Naive B cell (primary cell): ENCODE results near the gene LCP1. TPM values are rescaled to one million over a fixed set of nuclear protein-coding genes. Genes with fewer than 3 reads are reported as not detected.
"Not testable (repeated sequence)": the region's sequence is repeated elsewhere in the genome, so short reads cannot be mapped to it uniquely, and the experiment has no call there.

Source experiments
- ATAC-seq, 2 donors: fragments of 150-1000 bp; cut with Tn5 transposase; 2 replicates each; pipeline ENCODE4 v1.10.0; 2021; ENCODE audit warnings: low read depth in 2 of 2, mild to moderate bottlenecking in 2 of 2, moderate library complexity in 2 of 2
- DNase-seq: peaks from one replicate; pipeline ENCODE4 v3.0.0; 2022
- H3K27ac Mint-ChIP-seq, 6 donors: one replicate each; pipeline ENCODE4 v1.8.0; 2020 to 2022; ENCODE audit warnings: mild to moderate bottlenecking in 6 of 6, mixed read lengths in 6 of 6, moderate library complexity in 5 of 6, inconsistent platforms in 2 of 6
- H3K27me3 Mint-ChIP-seq, 3 donors: one replicate each; pipeline ENCODE4 v1.8.0; 2021 to 2022; ENCODE audit warnings: mixed read lengths in 3 of 3, mild to moderate bottlenecking in 1 of 3
- H3K36me3 Mint-ChIP-seq, 2 donors: one replicate each; pipeline ENCODE4 v1.8.0; 2020 to 2022; ENCODE audit warnings: mixed read lengths in 2 of 2, inconsistent platforms in 1 of 2, mild to moderate bottlenecking in 1 of 2
- H3K4me1 Mint-ChIP-seq, 3 donors: one replicate each; pipeline ENCODE4 v1.8.0; 2020 to 2022; ENCODE audit warnings: mixed read lengths in 3 of 3, inconsistent platforms in 1 of 3, mild to moderate bottlenecking in 1 of 3, moderate library complexity in 1 of 3
- H3K4me3 Mint-ChIP-seq, 8 donors: one replicate each; pipeline ENCODE4 v1.8.0; 2020 to 2022; ENCODE audit warnings: mild to moderate bottlenecking in 8 of 8, mixed read lengths in 8 of 8, moderate library complexity in 8 of 8, inconsistent platforms in 2 of 8
- H3K9me3 Mint-ChIP-seq, 7 donors: one replicate each; pipeline ENCODE4 v1.8.0; 2020 to 2022; ENCODE audit warnings: mixed read lengths in 7 of 7, mild to moderate bottlenecking in 5 of 7, inconsistent platforms in 2 of 7, moderate library complexity in 1 of 7
- polyA plus RNA-seq, 6 donors: library from polyadenylated mRNA; unstranded; fragments of 300-500 nt; fragmentation: Illumina TruSeq; gene quantifications; one replicate each; pipeline ENCODE4 v1.2.3, GENCODE V29; 2021; ENCODE audit warnings: low read depth in 6 of 6

The LCP1 gene
- 1,000 to 10,000 TPM in 1 of 6 donors, 100 to 1,000 TPM in 5; 701 to 1,116 (median 814) TPM for polyA plus RNA-seq

GRCh38 chr13:46181840-46182490, at the start of gene LCP1:
Gene LCP1 (minus strand): TSS chr13:46182177. CDS start chr13:46159662, 22,515 bp downstream.
- Mint-ChIP-seq H3K27me3 (no peaks in the 10 kb centered on the region), H3K4me3 (peak within 1 kb of the TSS; percentile 92 to 99 (median 97)), H3K4me1 (peaks cover 58 to 64% (median 62%) of the 10 kb centered on the region in 3 donors), H3K27ac (peak within 1 kb of the TSS; percentile 79 to 99 (median 98)), H3K9me3 (no peaks in the 10 kb centered on the region), H3K36me3 (peaks cover 0 to 11% of the 10 kb centered on the region in 2 donors)
- ATAC-seq (peak; percentile 72 to 75), DNase-seq (peak; percentile 94)

GRCh38 chr13:46229251-46229650, 47.3 kb upstream of the LCP1 start:
- ATAC-seq (no peak), DNase-seq (no peak)
- peaks cover 26 to 53% of the 10 kb centered on the region in 2 donors for H3K36me3 Mint-ChIP-seq
- H3K9me3 Mint-ChIP-seq: peaks cover 16 to 59% (median 34%) of the 10 kb centered on the region in 7 donors
- H3K4me1 Mint-ChIP-seq: no peaks in the 10 kb centered on the region
- no peak overlapping the region for H3K4me3 Mint-ChIP-seq
- H3K27me3 Mint-ChIP-seq: peaks cover 0 to 7% (median 0%) of the 10 kb centered on the region in 3 donors
- no peak overlapping the region for H3K27ac Mint-ChIP-seq

GRCh38 chr13:46220234-46220633, 38.3 kb upstream of the LCP1 start:
- not testable (repeated sequence) for H3K27ac Mint-ChIP-seq, H3K4me1 Mint-ChIP-seq, H3K4me3 Mint-ChIP-seq, H3K27me3 Mint-ChIP-seq, DNase-seq, ATAC-seq
- Mint-ChIP-seq H3K36me3 (peaks cover 12 to 26% of the 10 kb centered on the region in 2 donors), H3K9me3 (peaks cover 10 to 37% (median 17%) of the 10 kb centered on the region in 7 donors)

- H3K27ac Mint-ChIP-seq: peak overlapping the region in 1 of 6 donors; percentile 54
- not testable (repeated sequence) for H3K27me3 Mint-ChIP-seq, H3K4me3 Mint-ChIP-seq
Observed at GRCh38 chr13:46214741-46215140, 32.8 kb upstream of the LCP1 start.

GRCh38 chr13:46213242-46213641, 31.3 kb upstream of the LCP1 start:
- Mint-ChIP-seq H3K4me1 (peaks cover 10 to 16% (median 12%) of the 10 kb centered on the region in 3 donors), H3K4me3 (peak overlapping the region in 2 of 8 donors; percentile 1 to 60), H3K9me3 (peaks cover 0 to 11% (median 3%) of the 10 kb centered on the region in 7 donors), H3K27ac (no peak overlapping the region), H3K36me3 (peaks cover 0 to 9% of the 10 kb centered on the region in 2 donors), H3K27me3 (peaks cover 0 to 4% (median 0%) of the 10 kb centered on the region in 3 donors)
- ATAC-seq: no peak
- DNase-seq: no peak

More at GRCh38 chr13:46214741-46215140, 32.8 kb upstream of the LCP1 start:
- Mint-ChIP-seq H3K9me3 (peaks cover 0 to 12% (median 4%) of the 10 kb centered on the region in 7 donors), H3K4me1 (peaks cover 10 to 16% (median 12%) of the 10 kb centered on the region in 3 donors)
- not testable (repeated sequence) for ATAC-seq, DNase-seq, H3K36me3 Mint-ChIP-seq

- peak; percentile 95 to 96 for ATAC-seq
- peak within 1 kb of the TSS; percentile 85 to 93 (median 90) for H3K4me3 Mint-ChIP-seq
- peaks cover 10 to 16% (median 12%) of the 10 kb centered on the region in 3 donors for H3K4me1 Mint-ChIP-seq
- H3K27me3 Mint-ChIP-seq: no peaks in the 10 kb centered on the region
- peak within 1 kb of the TSS in 5 of 6 donors; percentile 19 to 93 (median 76) for H3K27ac Mint-ChIP-seq
- no peaks in the 10 kb centered on the region for H3K36me3 Mint-ChIP-seq
- H3K9me3 Mint-ChIP-seq: peaks cover 0 to 10% (median 3%) of the 10 kb centered on the region in 7 donors
- peak; percentile 69 for DNase-seq
Observed at GRCh38 chr13:46211483-46212351, 29.7 kb upstream of the LCP1 start, which contains the start of gene LRRC63. Gene LRRC63 (plus strand): TSS chr13:46211928. CDS start chr13:46213035, 1,107 bp downstream.

GRCh38 chr13:46211116-46211482, 29.1 kb upstream of the LCP1 start:
- H3K4me3 Mint-ChIP-seq: peak overlapping the region; percentile 85 to 93 (median 90)
- no peaks in the 10 kb centered on the region for H3K36me3 Mint-ChIP-seq
- DNase-seq: peak; percentile 21
- H3K9me3 Mint-ChIP-seq: peaks cover 0 to 10% (median 3%) of the 10 kb centered on the region in 7 donors
- ATAC-seq: peak; percentile 62 to 64
- H3K27me3 Mint-ChIP-seq: no peaks in the 10 kb centered on the region
- H3K4me1 Mint-ChIP-seq: peaks cover 10 to 16% (median 12%) of the 10 kb centered on the region in 3 donors
- peak overlapping the region in 5 of 6 donors; percentile 19 to 93 (median 76) for H3K27ac Mint-ChIP-seq

GRCh38 chr13:46210362-46211083, 28.5 kb upstream of the LCP1 start:
- DNase-seq: no peak
- no peak for ATAC-seq
- no peaks in the 10 kb centered on the region for H3K36me3 Mint-ChIP-seq
- peaks cover 0 to 5% (median 3%) of the 10 kb centered on the region in 7 donors for H3K9me3 Mint-ChIP-seq
- H3K4me3 Mint-ChIP-seq: peak overlapping the region; percentile 85 to 93 (median 90)
- peaks cover 10 to 16% (median 12%) of the 10 kb centered on the region in 3 donors for H3K4me1 Mint-ChIP-seq
- peak overlapping the region in 3 of 6 donors; percentile 41 to 78 (median 76) for H3K27ac Mint-ChIP-seq
- H3K27me3 Mint-ChIP-seq: no peaks in the 10 kb centered on the region

- peaks cover 15 to 16% (median 16%) of the 10 kb centered on the region in 3 donors for H3K4me1 Mint-ChIP-seq
Observed at GRCh38 chr13:46207828-46208227, 25.9 kb upstream of the LCP1 start.

GRCh38 chr13:46206143-46206542, 24.2 kb upstream of the LCP1 start:
- Mint-ChIP-seq H3K36me3 (no peaks in the 10 kb centered on the region), H3K4me3 (no peak overlapping the region), H3K4me1 (peaks cover 10 to 22% (median 15%) of the 10 kb centered on the region in 3 donors), H3K27ac (no peak overlapping the region), H3K27me3 (no peaks in the 10 kb centered on the region), H3K9me3 (no peaks in the 10 kb centered on the region)
- ATAC-seq (no peak), DNase-seq (no peak)

More at GRCh38 chr13:46207828-46208227, 25.9 kb upstream of the LCP1 start:
- H3K27me3 Mint-ChIP-seq: no peaks in the 10 kb centered on the region
- ATAC-seq (no peak), DNase-seq (no peak)
- no peaks in the 10 kb centered on the region for H3K36me3 Mint-ChIP-seq
- H3K27ac Mint-ChIP-seq: no peak overlapping the region
- no peaks in the 10 kb centered on the region for H3K9me3 Mint-ChIP-seq
- H3K4me3 Mint-ChIP-seq: no peak overlapping the region

GRCh38 chr13:46202966-46203365, 21.0 kb upstream of the LCP1 start:
- Mint-ChIP-seq H3K4me3 (peak overlapping the region in 1 of 8 donors; percentile 52), H3K9me3 (no peaks in the 10 kb centered on the region), H3K27me3 (no peaks in the 10 kb centered on the region), H3K4me1 (peaks cover 20 to 33% (median 21%) of the 10 kb centered on the region in 3 donors), H3K36me3 (no peaks in the 10 kb centered on the region), H3K27ac (peak overlapping the region in 2 of 6 donors; percentile 2 to 84)
- ATAC-seq (no peak), DNase-seq (no peak)

GRCh38 chr13:46202188-46202795, 20.3 kb upstream of the LCP1 start:
- DNase-seq: no peak
- H3K9me3 Mint-ChIP-seq: no peaks in the 10 kb centered on the region
- no peaks in the 10 kb centered on the region for H3K27me3 Mint-ChIP-seq
- H3K4me3 Mint-ChIP-seq: peak overlapping the region in 2 of 8 donors; percentile 5 to 26
- peak overlapping the region in 2 of 6 donors; percentile 40 to 41 for H3K27ac Mint-ChIP-seq
- H3K36me3 Mint-ChIP-seq: no peaks in the 10 kb centered on the region
- ATAC-seq: peak in 1 of 2 donors; percentile 22
- peaks cover 20 to 33% (median 21%) of the 10 kb centered on the region in 3 donors for H3K4me1 Mint-ChIP-seq
